ENCODE results near the gene KIF7.
A peak's percentile ranks its signal among the peaks of the same experiment; 100 is the strongest.

Gene KIF7

GRCh38 chr15:89669941-89670340 is 14.7 kb upstream of the KIF7 start:
- Histone ChIP-seq H3K27ac (ENCODE audit: low read length) (no peak overlapping the region), H3K4me3 (ENCODE audit: low read length in 2 of 2) (no peak overlapping the region)

DNA sequence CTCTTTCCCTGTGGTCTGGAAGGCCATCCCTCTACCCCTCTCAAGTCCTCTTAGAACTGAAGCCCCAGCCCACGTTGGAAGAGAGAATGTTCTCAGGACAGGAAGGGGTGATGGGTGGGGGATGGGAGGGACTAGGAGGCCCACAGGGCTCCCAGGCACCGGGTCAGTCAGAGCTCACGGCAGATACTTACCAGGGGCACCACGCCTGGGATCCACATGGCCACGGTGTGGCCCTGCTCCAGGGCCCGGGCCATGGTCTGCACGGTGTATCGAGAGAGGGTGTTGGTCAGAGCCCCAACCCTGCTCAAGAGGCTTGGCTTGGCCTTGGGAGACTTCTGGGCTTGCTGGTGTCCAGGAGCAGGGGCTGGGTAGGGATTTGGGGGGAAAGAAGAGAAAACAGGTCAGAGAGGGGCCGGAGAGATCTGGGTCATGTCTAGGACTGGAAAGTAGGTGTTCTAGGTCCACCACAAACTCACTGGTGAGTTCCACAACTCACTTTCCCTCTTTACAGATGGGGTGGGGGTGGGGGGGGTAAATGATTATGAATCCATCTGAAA is 14.1 kb upstream of the KIF7 start:
- H3K4me3 ChIP-seq (ENCODE audit: low read length in 2 of 2), result no peak overlapping the region
- no peak overlapping the region for H3K9ac ChIP-seq (ENCODE audit: low read length in 2 of 2)
- no peaks in the 10 kb centered on the region for H3K9me3 ChIP-seq (ENCODE audit: control insufficient read depth in 2 of 2, low read length in 2 of 2)
- H3K36me3 ChIP-seq (ENCODE audit: control insufficient read depth in 2 of 2, insufficient read depth in 2 of 2, low read length in 2 of 2), result no peaks in the 10 kb centered on the region
- H3K4me1 ChIP-seq (ENCODE audit: control insufficient read depth, insufficient read depth, low read length), result peaks cover 11% of the 10 kb centered on the region
- H3K27me3 ChIP-seq (ENCODE audit: control insufficient read depth in 1 of 2, insufficient read depth in 2 of 2, low read length in 2 of 2), result no peaks in the 10 kb centered on the region
- no peak overlapping the region for H3K27ac ChIP-seq (ENCODE audit: low read length)

More at GRCh38 chr15:89669941-89670340, 14.7 kb upstream of the KIF7 start:
- Histone ChIP-seq H3K9ac (ENCODE audit: low read length in 2 of 2) (no peak overlapping the region), H3K9me3 (ENCODE audit: control insufficient read depth in 2 of 2, low read length in 2 of 2) (no peaks in the 10 kb centered on the region), H3K4me1 (ENCODE audit: control insufficient read depth, insufficient read depth, low read length) (peaks cover 9% of the 10 kb centered on the region), H3K36me3 (ENCODE audit: control insufficient read depth in 2 of 2, insufficient read depth in 2 of 2, low read length in 2 of 2) (no peaks in the 10 kb centered on the region), H3K27me3 (ENCODE audit: control insufficient read depth in 1 of 2, insufficient read depth in 2 of 2, low read length in 2 of 2) (no peaks in the 10 kb centered on the region)

- Histone ChIP-seq H3K9ac (ENCODE audit: low read length in 2 of 2) (no peak overlapping the region), H3K4me1 (ENCODE audit: control insufficient read depth, insufficient read depth, low read length) (peaks cover 12% of the 10 kb centered on the region), H3K36me3 (ENCODE audit: control insufficient read depth in 2 of 2, insufficient read depth in 2 of 2, low read length in 2 of 2) (no peaks in the 10 kb centered on the region), H3K4me3 (ENCODE audit: low read length in 2 of 2) (no peak overlapping the region), H3K9me3 (ENCODE audit: control insufficient read depth in 2 of 2, low read length in 2 of 2) (no peaks in the 10 kb centered on the region), H3K27ac (ENCODE audit: low read length) (no peak overlapping the region), H3K27me3 (ENCODE audit: control insufficient read depth in 1 of 2, insufficient read depth in 2 of 2, low read length in 2 of 2) (no peaks in the 10 kb centered on the region)
Measured at GRCh38 chr15:89668171-89668570, 12.9 kb upstream of the KIF7 start.

DNA sequence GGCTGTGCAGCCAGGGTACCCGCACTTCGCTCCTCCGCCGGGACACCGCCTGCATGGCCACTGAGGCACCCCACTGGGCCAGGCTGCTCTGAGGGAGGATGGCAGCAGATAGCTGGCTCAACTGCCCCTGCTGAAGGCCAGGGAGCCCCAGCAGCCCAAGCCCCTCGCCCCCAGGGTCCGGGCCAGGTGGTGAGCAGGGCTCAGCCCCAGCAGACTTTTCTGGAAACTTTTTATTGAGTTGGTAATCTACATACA is 12.4 kb upstream of the KIF7 start:
- no peaks in the 10 kb centered on the region for H3K36me3 ChIP-seq (ENCODE audit: control insufficient read depth in 2 of 2, insufficient read depth in 2 of 2, low read length in 2 of 2)
- no peak overlapping the region for H3K4me3 ChIP-seq (ENCODE audit: low read length in 2 of 2)
- no peak overlapping the region for H3K9ac ChIP-seq (ENCODE audit: low read length in 2 of 2)
- H3K9me3 ChIP-seq (ENCODE audit: control insufficient read depth in 2 of 2, low read length in 2 of 2), result no peaks in the 10 kb centered on the region
- peaks cover 17% of the 10 kb centered on the region for H3K4me1 ChIP-seq (ENCODE audit: control insufficient read depth, insufficient read depth, low read length)
- H3K27ac ChIP-seq (ENCODE audit: low read length), result no peak overlapping the region
- no peaks in the 10 kb centered on the region for H3K27me3 ChIP-seq (ENCODE audit: control insufficient read depth in 1 of 2, insufficient read depth in 2 of 2, low read length in 2 of 2)

GRCh38 chr15:89666858-89667705 is 11.8 kb upstream of the KIF7 start:
- Histone ChIP-seq H3K4me1 (ENCODE audit: control insufficient read depth, insufficient read depth, low read length) (peaks cover 19% of the 10 kb centered on the region), H3K27me3 (ENCODE audit: control insufficient read depth in 1 of 2, insufficient read depth in 2 of 2, low read length in 2 of 2) (no peaks in the 10 kb centered on the region), H3K27ac (ENCODE audit: low read length) (no peak overlapping the region), H3K9me3 (ENCODE audit: control insufficient read depth in 2 of 2, low read length in 2 of 2) (no peaks in the 10 kb centered on the region), H3K4me3 (ENCODE audit: low read length in 2 of 2) (no peak overlapping the region), H3K36me3 (ENCODE audit: control insufficient read depth in 2 of 2, insufficient read depth in 2 of 2, low read length in 2 of 2) (no peaks in the 10 kb centered on the region), H3K9ac (ENCODE audit: low read length in 2 of 2) (no peak overlapping the region)

DNA sequence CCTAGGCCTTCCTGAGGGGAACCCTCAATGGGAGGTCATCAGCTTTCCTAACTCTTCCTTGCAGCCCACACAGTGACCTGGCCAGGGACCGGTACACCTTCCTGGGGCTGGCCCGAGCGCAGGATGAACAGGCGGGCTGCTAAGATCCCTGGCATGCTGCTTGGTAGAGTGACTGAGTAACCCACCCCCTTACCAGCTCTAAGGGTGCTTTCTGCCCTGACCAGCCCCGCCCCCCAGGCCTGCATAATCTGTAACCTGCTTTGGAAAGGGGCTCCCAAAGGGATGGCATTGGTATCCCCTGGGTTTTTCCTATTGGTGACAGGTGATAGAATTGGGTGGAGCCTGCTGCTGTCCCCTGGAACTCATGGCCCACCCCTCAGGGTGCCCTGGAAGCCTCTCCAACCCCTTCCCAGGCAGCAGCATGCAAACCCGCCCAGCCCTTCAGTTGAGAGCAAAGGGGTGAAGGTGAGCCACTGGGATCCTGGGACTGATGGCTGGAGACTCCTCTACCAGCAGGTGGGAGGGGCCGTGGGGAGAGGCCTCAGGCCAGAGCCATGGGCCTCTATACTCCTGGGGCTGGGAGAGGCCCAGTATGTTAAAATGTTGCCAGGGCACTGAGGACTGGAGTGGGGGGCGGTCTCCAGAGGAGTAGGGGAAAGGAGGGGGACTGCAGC is 11.1 kb upstream of the KIF7 start:
- Histone ChIP-seq H3K9ac (ENCODE audit: low read length in 2 of 2) (peak overlapping the region; percentile 71 to 78), H3K9me3 (ENCODE audit: control insufficient read depth in 2 of 2, low read length in 2 of 2) (no peaks in the 10 kb centered on the region), H3K36me3 (ENCODE audit: control insufficient read depth in 2 of 2, insufficient read depth in 2 of 2, low read length in 2 of 2) (no peaks in the 10 kb centered on the region), H3K27ac (ENCODE audit: low read length) (peak overlapping the region; percentile 78), H3K4me1 (ENCODE audit: control insufficient read depth, insufficient read depth, low read length) (peaks cover 17% of the 10 kb centered on the region), H3K27me3 (ENCODE audit: control insufficient read depth in 1 of 2, insufficient read depth in 2 of 2, low read length in 2 of 2) (no peaks in the 10 kb centered on the region), H3K4me3 (ENCODE audit: low read length in 2 of 2) (peak overlapping the region; percentile 40 to 66)

GRCh38 chr15:89665449-89666181 is 10.3 kb upstream of the KIF7 start:
- Histone ChIP-seq H3K27me3 (ENCODE audit: control insufficient read depth in 1 of 2, insufficient read depth in 2 of 2, low read length in 2 of 2) (no peaks in the 10 kb centered on the region), H3K4me1 (ENCODE audit: control insufficient read depth, insufficient read depth, low read length) (peaks cover 17% of the 10 kb centered on the region), H3K9me3 (ENCODE audit: control insufficient read depth in 2 of 2, low read length in 2 of 2) (no peaks in the 10 kb centered on the region), H3K9ac (ENCODE audit: low read length in 2 of 2) (peak overlapping the region; percentile 71 to 78), H3K4me3 (ENCODE audit: low read length in 2 of 2) (peak overlapping the region; percentile 40 to 66), H3K36me3 (ENCODE audit: control insufficient read depth in 2 of 2, insufficient read depth in 2 of 2, low read length in 2 of 2) (no peaks in the 10 kb centered on the region), H3K27ac (ENCODE audit: low read length) (peak overlapping the region; percentile 78)

- no peaks in the 10 kb centered on the region for H3K9me3 ChIP-seq (ENCODE audit: control insufficient read depth in 2 of 2, low read length in 2 of 2)
- H3K27ac ChIP-seq (ENCODE audit: low read length), result no peak overlapping the region
- H3K36me3 ChIP-seq (ENCODE audit: control insufficient read depth in 2 of 2, insufficient read depth in 2 of 2, low read length in 2 of 2), result no peaks in the 10 kb centered on the region
- H3K9ac ChIP-seq (ENCODE audit: low read length in 2 of 2), result peak overlapping the region; percentile 71 to 76
- H3K4me1 ChIP-seq (ENCODE audit: control insufficient read depth, insufficient read depth, low read length), result peaks cover 17% of the 10 kb centered on the region
- H3K4me3 ChIP-seq (ENCODE audit: low read length in 2 of 2), result peak overlapping the region in 1 of 2 donors; percentile 66
- H3K27me3 ChIP-seq (ENCODE audit: control insufficient read depth in 1 of 2, insufficient read depth in 2 of 2, low read length in 2 of 2), result no peaks in the 10 kb centered on the region
Measured at GRCh38 chr15:89664441-89665350, 9.4 kb upstream of the KIF7 start.

- peak overlapping the region in 1 of 2 donors; percentile 42 for H3K9ac ChIP-seq (ENCODE audit: low read length in 2 of 2)
Measured at GRCh38 chr15:89662893-89663626, 7.8 kb upstream of the KIF7 start.

More at GRCh38 chr15:89662893-89663626, 7.8 kb upstream of the KIF7 start:
- Histone ChIP-seq H3K9me3 (ENCODE audit: control insufficient read depth in 2 of 2, low read length in 2 of 2) (no peaks in the 10 kb centered on the region), H3K36me3 (ENCODE audit: control insufficient read depth in 2 of 2, insufficient read depth in 2 of 2, low read length in 2 of 2) (no peaks in the 10 kb centered on the region), H3K27ac (ENCODE audit: low read length) (no peak overlapping the region), H3K27me3 (ENCODE audit: control insufficient read depth in 1 of 2, insufficient read depth in 2 of 2, low read length in 2 of 2) (no peaks in the 10 kb centered on the region), H3K4me3 (ENCODE audit: low read length in 2 of 2) (peak overlapping the region in 1 of 2 donors; percentile 15), H3K4me1 (ENCODE audit: control insufficient read depth, insufficient read depth, low read length) (peaks cover 17% of the 10 kb centered on the region)

All from stomach smooth muscle (tissue), 2 donors.